ENCODE measurements around the gene LCMT1.
"Not testable (repeated sequence)": the region's sequence is repeated elsewhere in the genome, so short reads cannot be mapped to it uniquely, and the experiment has no call there.

Gene LCMT1

DNA sequence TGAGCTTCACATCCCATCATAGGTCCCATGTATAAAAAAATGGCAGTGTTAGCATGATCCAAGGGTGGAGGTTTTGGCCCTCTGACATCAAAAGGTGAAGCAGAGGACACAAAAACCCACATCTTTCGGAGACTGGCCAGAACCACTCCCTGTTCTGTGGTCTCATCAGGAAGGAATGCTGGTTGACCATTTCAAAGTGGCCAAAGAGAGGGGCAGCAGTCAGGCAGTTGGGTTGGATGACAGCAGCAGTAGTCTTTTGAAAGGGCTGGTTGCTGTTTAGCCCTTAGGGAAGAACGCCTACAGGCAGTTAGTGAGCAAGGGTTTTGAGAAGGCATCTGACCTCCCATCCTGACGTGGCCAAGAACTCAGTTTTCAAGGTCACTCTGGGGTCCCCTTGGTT is 40.5 kb downstream of the LCMT1 start:
- DNase-seq: no peak

DNA sequence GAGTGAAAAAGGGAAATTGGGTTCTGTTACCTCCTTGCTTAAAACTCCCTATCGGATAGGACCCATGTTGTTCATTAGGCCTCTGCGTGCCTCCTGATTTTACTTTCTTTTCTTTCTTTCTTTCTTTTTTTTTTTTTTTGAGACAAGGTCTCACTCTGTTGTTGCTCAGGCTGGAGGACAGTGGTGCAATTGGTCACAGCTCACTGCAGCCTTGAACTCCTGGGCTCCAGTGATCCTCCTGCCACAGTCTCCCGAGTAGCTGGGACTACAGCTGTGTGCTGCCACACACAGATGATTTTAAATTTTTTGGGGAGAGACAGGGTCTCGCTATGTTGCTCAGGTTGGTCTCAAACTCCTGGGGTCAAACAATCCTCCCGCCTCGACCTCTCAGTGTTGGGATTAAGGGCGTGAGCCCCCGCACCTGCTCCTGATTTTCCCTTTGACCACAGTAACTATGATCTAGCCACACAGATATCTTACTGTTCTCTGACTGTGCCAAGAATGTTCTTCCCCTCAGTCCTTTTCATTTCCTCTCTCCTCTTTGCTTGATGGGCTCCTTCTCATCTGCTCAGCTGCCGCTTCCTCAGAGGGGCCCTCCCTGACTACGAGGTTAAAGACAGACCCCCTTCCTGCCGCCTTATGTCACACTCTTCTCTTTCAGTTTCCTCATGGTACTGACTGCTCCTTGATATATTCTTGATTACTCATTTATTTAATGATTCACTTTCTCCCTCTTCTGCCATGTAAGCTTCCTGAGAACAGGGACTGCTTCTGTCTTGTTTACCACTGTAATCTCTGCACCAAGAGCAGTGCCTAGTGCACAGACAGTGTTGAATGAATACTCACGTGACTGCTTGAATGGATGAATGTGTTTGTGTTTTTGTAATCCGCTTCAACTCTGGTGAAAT is 44.3 kb downstream of the LCMT1 start:
- DNase-seq: no peak

DNA sequence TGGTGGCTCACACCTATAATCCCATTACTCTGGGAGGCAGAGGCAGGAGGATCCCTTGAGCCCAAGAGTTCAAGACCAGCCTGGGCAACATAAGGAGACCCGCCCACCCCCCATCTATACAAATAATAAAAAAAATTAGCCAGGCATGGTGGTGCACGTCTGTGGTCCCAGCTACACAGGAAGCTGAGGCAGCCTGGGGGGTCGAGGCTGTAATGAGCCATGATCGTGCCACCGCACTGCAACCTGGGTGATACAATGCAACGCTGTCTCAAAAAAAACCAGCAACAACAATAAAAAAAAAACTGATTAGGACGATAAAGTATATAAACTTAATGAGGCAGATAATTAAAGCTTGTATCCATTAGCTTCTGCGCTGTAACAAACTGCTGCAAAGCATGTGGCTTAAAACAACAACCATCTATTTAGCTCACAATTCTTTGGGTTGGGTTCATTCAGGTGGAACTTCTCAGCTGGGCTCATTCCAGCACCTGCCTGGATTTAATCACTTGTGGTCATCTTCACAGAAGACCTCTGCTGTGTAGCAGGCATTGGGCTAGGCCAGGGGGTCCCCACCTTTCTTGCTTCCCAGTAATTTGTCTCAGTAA is 45.8 kb downstream of the LCMT1 start:
- DNase-seq: peak; percentile 57

DNA sequence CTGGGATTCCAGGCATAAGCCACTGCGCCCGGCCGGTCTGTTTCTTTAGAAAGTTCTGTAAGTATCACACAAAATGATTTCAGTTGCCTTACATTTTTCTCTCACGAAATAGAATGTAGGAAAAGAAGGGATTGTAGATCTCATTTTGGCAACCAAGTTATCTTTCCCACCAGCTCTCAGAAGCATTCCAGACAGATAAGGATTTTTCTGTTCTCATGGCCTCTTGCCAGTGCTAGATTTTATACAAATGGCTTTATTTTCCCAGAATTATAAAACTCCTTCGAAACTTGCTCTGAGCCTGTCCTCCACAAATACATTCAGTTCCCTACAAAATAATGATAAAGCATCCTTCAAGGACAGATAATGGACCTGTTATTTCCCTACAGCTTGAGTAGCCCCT is 46.9 kb downstream of the LCMT1 start:
- no peak for DNase-seq

DNA sequence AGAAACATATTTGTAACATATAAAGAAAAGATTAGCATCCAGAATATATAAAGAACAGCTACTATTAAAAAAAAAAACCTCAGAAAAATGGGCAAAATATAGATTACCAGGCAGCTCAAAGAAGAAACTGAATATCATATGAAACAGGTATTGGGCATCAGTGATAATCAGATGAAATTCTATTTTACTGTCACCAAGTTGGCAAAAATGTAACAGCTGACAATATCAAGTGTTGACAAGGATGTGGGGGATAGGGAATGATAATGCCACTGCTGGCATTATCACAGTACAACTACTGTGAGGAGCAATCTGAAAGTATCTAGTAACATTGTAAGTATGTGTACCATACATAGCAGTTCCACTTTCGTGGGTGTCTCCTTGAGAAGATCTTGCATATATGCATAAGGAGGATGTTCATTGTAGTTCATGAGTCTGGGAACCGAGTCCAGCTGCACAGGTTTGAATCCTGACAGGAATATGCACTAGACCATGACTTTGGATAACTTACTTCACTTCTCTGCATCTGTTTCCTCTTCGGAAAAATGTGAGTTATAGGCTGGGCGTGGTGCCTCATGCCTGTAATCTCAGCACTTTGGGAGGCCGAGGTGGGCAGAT is 50.3 kb downstream of the LCMT1 start:
- no peak for DNase-seq

DNA sequence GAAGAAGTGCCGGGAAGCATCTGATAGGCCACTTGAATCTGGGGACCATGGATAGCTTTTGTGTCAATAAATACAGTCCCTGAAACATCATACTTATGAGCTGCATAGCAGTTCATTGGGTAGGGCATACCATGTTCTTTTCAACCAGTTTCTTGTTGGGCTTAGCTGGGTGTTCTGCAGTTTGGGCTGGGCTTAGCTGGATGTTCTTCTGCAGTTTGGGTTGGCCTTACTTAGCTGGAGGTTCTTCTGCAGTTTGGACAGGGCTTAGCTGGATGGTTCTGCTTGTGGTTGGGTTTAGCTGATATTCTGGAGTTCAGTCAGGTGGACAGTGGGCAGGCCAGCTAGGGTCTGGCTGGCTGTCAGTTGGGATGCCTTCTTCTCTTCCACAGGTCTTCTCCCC is 52.1 kb downstream of the LCMT1 start:
- no peak for DNase-seq

DNA sequence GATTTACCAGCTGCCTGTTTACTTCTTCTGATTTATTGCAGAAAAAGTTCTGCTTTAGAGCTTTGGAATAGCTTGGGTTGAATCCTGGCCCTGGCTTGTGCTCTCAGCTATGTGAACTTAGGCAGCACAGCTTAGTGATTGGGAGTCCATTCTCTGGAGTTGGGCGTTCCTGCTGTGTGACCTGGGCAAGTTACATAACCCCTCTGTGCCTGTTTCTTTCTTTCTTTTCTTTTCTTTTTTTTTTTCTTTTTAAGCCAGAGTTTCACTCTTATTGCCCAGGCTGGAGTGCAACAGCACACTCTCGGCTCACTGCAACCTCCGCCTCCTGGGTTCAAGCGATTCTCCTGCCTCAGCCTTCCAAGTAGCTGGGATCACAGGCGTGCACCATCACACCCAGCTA is 53.7 kb downstream of the LCMT1 start:
- DNase-seq: no peak

DNA sequence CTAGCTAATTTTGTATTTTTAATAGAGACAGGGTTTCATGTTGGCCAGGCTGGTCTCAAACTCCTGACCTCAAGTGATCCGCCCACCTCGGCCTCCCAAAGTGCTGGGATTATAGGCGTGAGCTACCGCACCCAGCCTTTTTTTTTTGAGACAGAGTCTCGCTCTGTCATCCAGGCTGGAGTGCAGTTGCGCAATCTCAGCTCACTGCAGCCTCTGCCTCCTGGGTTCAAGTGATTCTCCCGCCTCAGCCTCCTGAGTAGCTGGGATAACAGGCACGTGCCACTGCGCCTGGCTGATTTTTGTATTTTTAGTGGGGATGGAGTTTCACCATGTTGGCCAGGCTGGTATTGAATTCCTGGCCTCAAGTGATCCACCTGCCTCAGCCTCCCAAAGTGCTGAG is 56.4 kb downstream of the LCMT1 start:
- DNase-seq: not testable (repeated sequence)

DNA sequence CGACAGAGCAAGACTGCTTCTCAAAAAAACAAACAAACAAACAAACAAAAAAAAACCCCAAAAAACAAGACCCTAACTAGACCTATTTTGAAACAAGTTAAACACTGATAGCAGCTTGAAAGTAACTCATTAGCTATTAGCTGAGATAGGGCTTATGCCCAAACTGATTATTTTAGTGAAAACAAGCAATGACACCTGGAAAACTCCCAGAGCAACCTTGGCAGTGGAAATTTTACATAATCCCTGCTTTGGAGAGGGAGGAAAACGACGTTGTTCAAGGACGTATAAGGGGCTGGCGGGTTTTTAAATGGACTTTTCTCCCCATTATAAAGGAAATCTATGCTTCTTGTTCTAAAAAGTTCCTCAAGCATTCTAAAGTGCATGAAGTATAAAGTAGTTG is 59.8 kb downstream of the LCMT1 start:
- DNase-seq: no peak

DNA sequence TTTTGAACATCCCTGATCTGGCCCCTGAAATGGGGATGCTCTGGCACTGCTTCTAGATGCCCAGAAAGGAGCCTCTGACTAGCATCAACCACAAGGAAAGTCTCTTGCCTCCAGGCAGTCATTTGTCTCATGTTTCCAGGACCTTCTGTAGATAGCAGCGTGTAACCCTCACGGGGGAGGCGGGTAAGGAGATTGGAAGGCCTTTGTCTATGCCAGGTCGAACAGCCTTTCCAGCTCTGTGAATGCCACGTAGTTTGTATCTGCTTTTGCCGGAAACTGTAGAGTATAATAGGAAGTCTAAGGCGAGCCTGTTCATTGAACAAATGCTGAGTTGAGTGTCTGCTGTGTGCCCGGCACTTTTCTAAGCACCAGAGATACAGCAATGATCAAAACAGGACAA is 61.3 kb downstream of the LCMT1 start:
- DNase-seq: no peak

DNA sequence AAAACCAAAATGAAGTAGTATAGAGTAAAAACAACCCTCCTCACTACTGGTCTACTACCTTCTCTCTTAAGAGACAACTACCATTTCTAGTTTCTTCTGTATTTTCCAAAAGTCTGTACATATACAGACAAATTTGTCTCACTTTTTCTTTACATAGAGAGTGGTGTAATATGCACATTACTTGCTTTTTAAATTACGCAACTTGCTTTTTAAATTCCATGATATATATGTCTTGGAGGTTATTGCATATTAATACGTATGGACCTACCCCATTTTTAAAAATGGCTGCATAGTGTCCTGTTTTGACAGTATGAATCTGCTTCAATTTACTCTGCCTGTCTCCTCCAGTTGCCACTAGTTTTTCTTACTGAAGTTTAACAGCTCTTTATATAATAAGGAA is 62.7 kb downstream of the LCMT1 start:
- no peak for DNase-seq

DNA sequence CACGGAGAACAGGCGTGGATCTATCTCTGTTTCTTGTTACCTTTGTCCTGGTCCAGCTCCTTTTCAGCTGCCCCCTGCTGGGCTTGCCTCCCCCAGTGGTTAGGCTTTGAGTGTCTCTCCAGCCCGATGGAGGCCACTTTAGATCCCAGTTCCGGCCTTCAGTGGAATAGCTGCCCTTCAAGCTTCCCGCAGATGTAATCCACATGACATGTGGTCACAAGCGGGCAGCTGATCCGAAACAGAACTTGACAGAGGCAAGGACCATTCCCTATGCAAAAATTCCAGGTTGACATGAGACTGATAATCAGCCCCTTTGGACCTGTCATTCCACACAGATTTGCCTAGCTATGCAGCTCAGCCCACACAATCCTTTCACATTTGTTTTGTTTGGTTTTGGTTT is 64.6 kb downstream of the LCMT1 start:
- no peak for DNase-seq

DNA sequence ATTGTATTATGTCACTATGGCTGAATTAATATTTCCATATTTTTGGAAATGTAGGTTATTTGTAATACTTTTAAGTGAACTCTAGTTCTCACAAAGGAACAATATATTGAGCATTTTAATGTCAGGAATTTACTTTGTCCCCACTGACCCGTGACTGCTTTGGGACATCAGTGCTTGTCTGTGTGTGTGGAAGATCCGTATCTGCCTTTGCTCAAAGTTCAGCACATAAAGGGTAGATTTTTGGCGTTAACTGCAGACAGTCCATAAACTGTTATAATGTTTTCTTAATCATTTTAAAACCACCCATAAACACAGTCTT is 65.9 kb downstream of the LCMT1 start:
- DNase-seq: no peak

DNA sequence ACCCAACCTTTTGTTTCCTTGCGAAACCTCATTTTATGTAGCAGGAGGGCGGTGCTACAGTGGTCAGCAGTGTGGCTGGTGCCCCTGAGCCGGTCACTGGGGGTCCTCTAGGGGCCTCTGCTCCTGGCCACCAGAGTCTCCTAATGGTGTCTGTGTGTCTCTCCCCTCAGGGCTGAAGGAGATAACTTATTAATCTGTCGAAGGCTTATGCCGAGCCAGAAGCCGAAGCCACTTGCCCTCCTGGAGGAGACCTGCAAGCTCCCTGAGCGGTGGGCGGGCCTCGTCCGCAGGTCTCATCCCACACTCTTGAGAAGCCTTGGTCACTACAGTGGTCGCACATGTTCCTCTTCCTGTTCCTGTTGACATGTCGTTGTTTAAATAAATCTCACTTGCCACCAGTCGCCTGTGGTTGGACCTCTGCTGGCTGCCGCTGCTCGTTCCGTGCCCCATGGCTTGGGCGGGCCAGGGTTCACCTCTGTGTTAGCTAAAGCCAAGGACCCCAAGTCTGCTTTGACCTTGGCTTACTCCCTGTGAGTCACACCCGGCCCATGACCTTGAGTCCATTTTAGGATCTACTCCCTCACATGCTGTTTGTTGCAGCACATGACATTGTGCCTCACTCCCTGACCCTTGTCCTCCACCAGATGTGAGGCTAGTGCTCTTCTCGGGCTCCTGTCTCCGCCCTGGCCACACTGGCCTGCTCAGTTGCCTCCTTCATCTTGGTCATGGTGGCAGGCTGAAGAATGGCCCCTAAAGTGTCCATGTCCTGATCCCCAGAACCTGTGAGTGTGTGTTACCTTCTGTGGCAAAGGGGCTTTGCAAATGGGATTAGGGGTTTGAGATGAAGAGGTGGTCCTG is 66.5 kb downstream of the LCMT1 start:
- no peak for DNase-seq

DNA sequence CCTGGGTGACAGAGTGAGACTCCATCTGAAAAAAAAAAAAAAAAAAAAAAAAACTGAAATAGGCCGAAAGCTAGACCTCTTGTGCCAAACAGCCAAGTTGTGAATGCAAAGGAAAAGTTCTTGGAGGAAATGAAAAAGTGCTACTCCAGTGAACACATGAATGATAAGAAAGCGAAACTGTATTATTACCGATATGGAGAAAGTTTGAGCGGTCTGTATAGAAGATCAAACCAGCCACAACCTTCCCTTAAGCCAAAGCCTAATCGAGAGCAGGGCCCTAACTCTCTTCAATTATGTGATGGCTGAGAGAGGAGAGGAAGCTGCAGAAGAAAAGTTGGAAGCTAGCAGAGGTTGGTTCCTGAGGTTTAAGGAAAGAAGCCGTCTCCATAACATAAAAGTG is 69.7 kb downstream of the LCMT1 start:
- DNase-seq: not testable (repeated sequence)

DNA sequence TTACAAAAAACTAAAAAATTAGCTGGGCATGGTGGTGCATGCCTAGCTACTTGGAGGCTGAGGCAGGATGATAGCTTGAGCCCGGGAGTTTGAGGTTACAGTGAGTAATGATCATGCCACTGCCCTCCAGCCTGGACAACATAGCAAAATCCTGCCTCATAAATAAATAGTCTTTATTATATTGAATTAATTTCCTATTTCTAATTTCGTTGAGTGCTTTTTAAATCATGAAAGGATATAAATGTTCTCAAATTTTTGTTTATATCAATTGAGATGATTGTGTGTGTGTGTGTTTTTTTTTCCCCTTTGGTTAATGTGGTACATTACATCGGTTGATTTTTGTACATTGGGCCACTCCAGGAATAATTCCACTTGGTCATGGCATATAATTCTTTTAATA is 73.2 kb downstream of the LCMT1 start:
- no peak for DNase-seq

DNA sequence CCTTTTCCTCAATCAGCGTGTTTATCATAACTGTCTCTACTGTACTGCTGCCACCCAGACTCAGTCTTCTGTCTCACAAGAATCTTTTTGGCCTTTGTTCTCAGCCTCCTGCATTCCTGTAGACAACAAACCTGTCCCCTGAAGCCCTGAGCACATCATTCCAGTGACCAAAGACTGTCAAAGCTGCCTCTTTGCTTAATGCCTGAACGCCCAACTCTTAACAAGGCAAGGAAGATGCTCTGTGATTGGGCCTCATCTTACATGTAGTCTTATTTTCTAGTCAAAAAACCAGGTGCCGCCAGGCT is 75.9 kb downstream of the LCMT1 start:
- DNase-seq: no peak

DNA sequence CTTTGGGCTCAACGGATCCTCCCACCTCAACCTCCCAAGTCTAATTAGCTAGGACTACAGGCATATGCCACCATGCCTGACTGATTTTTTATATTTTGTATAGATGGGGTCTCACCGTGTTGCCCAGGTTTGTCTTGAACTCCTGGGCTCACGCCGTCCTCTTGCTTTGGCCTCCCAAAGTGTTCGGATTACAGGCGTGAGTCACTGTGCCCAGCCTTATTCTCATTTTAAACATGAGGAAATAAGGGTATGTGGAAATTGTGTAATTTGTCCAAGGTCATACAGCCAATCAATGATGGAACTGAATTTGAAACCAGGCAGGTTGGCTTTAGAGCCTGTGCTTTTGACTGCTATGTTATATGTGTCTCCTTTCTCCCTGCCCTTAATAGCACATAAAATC is 77.8 kb downstream of the LCMT1 start:
- DNase-seq: no peak

DNA sequence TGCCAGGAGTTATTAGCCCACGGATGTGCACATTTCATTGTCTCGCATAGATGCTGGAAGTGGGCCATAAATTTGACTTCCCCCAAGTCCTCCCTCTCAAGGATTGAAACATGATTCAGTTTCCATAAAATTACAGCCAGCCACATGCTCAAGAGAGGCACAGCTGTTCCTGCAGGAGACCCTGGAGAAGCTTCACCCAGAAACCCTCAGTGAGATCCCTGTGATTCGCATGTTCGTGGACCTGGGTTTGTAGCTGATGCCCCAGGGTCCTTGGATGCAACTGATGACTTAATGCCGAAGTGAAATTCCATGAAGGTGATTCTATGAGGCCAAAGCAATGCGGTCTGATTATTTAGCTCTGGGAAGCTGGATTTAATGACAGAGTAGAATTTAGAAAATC is 80.6 kb downstream of the LCMT1 start:
- no peak for DNase-seq

DNA sequence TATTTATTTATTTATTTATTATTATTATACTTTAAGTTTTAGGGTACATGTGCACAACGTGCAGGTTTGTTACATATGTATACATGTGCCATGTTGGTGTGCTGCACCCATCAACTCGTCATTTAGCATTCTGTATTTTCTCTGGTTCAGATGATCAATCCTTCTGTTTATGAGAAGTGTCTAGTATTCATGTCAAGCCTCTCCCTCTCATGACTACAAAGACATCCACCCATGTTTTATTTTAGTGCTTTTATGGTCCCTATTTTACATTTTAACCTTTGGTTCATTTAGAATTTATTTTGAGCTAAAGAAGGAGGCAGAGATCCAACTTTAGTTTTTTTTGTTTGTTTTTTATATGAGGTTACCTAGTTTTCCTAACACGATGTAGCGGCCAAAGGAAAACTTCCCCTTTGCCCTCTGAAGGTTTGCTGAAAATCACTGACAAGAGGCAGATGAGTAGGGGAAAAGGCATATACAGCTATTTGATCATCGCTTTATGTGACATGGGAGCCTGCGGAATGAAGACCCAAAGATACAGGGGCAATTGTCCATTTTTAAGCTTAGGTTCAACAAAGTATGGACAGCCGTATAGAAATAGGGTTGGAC is 82.8 kb downstream of the LCMT1 start:
- DNase-seq: no peak

DNA sequence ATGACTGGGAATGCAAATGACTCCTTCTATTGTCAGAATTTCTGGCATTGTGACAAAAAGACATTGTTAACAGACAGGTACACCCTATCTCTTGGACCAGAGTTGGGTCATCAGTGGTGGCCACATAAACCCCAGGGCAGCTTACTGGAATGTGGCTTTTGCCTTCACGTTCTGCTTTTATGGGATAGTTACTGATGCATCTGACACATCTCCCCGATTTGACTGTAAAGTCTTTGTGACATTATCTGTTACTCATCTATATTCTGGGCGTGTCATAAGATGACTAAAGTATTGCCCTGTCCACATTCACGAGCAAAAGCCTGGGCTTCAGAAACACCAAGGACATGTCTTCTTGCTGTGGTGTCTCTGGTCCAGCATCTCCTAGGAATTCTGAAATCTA is 86.5 kb downstream of the LCMT1 start:
- no peak for DNase-seq

DNA sequence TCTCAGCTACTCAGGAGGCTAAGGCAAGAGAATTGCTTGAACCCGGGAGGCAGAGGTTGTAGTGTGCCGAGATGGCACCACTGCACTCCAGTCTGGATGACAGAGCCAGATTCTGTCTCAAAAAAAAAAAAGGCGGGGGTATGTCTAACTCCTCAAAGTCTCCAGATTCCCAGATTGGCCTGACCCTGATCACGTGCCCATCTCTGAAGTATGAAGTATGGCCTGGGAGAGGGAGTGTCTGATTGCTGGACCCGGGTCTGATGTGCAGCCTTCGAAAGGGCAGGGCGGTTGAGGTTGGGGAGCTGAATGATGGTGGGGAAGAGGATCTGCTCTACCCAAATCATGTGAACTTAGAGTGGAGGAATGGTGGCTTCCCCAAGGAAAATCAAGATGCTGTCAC is 87.9 kb downstream of the LCMT1 start:
- no peak for DNase-seq

DNA sequence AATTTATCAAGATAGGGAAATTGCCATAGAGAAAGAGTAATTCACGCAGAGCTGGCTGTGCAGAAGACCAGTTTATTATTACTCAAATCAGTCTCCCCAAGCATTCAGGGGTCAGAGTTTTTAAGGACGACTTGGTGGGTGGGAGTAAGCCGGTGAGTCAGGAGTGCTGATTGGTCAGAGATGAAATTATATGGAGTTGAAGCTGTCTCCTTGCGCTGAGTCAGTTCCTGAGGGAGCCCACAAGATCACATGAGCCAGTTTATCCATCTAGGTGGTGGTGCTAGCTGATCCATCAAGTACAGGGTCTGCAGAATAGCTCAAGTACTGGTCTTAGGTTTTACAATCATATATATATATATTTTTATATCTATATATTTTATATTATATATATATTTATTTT is 99.2 kb downstream of the LCMT1 start:
- no peak for DNase-seq
